ENCODE results near the gene GTF3C5.
"Not testable (repeated sequence)": the region's sequence is repeated elsewhere in the genome, so short reads cannot be mapped to it uniquely, and the experiment has no call there.

Gene GTF3C5

DNA sequence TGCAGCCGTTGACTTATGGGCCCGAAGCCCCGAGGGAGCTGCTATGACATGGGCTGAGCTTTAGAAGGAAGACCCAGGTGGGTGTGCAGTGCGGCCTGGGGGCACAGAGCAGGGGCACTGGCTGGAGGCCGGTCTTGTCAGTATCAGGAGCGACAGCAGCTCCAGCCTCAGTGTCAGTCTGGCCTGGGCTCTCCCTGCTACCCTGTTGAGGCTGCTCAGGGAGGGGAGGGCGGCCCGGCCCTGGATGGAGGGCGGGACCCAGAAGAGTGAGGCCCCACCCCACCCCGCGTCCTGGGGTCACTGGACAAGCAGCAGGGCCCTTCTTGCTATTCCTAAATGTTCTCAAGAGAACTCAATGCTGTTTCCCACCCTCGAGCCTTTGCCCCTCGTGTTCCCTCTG, 34.3 kb upstream of the GTF3C5 start:
- DNase-seq (ENCODE audit: low spot score), result no peak

DNA sequence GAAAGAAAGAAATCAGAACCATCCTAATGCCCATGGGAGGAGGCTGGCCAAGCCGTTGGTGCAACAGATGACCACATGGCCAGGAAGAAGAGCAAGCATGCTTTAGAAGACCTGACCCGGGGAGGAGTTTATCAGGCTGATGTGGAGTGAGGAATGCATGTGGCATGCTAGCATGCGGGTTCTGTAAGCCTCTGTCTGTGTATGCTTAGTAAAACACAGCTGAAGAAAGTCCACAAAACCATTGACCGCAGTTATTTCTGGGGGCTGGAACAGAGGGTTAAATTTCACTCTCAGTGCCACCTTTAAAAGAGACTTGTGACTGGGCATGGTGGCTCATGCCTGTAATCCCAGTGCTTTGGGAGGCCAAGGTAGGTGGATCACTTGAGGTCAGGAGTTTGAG, 33.2 kb upstream of the GTF3C5 start:
- no peak for DNase-seq (ENCODE audit: low spot score)

DNA sequence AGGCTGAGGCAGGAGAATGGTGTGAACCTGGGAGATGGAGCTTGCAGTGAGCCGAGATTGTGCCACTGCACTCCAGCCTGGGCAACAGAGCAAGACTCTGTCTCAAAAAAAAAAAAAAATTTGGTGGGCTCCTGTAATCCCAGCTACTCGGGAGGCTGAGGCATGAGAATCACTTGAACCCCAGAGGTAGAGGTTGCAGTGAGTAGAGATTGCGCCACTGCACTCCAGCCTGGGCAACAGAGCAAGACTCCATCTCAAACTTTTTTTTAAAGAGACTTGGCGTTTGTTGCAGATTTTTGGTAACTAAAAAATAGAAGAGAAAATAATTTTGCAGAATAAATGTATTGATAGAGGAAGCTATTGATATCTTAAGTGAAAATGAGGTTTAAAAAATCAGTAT, 32.6 kb upstream of the GTF3C5 start:
- not testable (repeated sequence) for DNase-seq (ENCODE audit: low spot score)

DNA sequence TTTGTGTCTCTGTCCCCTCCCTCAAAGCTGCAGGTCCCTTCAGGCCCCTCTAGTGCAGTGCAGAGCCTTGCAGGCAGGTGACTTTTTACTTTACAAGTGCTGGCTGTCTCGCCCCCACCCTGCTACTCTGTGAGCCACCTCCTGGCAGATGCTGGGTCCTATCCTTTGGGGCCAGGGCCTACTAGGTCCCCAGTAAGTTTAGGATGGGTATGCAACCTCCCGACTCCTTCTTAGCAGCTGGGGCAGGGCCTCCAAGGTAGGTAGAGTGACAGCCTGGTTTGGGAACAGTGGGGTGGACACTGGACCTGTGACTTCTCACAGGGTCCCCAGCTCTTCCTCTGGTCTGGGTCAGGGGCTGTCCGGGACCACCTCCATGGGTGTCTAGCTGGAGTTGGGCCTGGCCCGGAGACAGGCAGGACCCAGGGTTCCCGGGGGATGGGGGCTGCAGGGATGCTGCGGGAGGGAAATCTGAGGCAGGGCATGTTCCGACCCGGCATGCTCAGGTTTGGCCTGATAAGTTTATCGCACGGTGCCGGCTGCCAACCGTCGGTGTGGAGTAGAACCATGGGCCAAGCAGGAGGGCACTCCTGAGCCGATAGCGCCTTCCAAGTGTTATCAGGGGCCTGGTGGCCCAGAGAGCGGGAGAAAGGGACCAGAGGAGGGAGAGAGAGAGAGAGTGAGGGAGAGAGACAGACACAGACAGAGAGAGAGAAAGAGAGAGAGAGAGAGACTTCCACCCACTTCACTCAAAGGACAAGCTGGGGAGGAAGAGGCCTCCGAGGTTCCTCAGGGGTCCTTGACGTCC, 31.8 kb upstream of the GTF3C5 start:
- DNase-seq (ENCODE audit: low spot score), result no peak

DNA sequence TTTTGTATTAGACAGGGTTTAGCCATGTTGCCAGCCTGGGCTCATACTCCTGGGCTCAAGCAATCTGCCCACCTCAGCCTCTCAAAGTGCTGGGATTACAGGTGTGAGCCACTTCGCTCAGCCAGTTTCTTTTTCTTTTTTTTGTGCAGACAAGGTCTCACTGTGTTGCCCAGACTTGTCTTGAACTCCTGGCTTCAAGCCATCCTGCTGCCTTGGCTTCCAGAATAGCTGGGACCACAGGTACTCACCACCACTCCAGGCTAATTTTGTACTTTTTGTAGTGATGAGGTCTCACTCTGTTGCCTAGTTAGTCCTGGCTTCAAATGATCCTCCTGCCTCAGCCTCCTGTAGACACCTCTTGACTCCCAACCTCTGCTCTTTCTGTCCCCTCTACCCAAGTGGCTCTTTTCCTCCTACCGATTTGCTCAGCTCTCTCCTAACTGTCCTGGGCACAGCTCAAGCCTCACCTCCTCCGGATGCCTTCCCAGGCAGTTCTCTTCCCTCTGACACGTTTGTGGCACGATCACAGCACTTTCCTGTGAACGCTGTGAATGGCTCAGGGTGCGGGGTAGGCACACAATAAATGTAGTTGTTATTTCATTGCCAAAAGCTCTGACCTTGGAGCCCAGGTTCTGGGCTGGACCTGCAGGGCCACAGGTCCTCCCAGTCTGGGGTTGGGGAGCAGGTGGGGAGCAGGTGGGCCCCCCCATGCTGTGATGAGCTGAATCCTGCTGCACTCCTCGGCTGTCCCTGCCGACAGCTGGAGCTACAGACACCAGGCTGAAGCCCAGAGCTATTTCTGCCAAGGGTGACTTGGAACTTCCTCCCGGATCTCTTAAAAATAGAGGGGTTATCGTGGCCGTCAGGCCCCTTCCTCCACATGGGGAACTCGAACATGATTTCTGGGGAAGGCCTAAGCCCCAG, 28.4 kb upstream of the GTF3C5 start:
- DNase-seq (ENCODE audit: low spot score), result no peak

DNA sequence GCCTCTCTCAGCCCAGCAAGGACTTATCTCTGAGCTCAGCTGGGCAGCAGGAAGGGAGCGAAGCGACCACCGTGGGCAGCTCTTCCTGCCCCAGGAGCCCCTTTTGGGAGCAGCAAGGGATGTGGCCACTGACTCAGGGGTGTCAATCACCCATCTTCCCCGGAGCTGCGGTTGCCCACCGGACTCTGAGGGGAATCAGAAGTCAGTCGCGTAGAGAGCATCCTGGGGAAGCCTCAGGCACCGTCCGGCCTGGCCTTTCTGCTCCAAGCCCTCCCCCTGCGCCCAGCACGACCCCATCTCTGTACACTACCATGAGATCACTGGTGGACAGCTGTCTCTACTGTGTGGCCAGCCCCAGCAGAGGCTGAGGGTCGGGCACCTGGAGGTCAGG, 27.7 kb upstream of the GTF3C5 start:
- no peak for DNase-seq (ENCODE audit: low spot score)

DNA sequence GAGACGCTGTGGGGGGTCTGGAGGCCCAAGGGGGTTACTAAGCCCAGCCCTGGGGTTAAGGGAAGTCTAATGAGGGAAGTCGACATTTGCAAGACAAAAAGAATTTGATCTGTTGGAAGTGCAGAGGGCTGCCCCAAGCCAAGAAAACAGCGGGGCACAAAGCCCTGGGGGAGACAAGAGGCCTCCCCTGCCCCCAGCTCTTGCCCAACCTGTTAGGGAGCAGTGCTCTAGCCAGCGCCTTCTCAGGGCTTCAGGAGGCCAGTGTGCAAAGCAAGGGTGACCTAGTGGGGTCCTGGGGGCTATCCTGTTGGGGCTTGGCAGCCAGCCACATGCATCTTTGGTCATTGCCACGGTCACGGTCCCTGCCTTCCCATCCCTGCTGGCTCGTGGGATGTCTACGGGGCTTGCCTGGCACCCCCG, 27.1 kb upstream of the GTF3C5 start:
- DNase-seq (ENCODE audit: low spot score), result no peak

DNA sequence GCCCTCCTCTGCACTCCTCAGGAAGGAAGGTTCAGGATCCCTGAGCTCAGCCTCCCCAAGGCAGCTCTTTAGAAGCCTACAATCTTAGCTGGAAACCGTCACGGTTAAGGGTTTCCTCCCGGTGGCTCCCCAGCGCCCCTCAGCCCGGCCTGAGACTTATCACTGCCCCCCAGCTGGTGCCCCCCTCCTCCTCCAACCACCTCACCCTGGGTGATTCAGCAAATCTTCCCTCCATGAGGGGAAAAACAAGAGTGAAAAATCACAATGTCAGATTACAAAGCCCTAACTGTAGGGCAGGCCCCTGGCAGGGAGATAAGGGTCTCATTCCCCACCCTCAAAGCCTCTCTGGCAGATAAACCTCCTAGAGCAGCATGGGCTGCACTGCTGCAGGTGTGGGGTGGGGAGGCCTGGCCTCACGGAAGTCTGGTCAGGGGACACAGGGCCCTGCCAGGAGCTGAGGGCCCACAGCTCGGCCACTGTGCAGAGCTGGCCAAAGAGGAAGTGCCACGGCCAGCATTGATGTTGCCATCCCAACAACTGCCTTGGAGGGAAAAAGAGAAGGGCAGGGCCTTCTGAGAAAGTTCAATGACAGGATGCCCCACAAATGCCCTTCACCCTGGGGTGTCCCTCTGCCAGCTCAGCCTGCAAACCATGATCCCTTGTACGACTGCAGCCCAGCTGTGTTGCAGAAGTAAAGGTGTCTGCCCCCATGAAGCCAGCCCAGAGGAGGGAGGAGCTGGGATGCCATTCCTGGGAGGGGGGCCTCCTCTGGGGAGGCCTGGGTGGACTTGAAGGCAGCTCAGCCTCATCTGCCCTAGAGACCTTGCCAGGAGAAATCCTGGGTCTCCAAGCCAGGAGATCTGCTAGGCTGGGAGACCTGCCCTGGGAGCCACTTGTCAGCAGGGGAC, 26.5 kb upstream of the GTF3C5 start:
- no peak for DNase-seq (ENCODE audit: low spot score)

DNA sequence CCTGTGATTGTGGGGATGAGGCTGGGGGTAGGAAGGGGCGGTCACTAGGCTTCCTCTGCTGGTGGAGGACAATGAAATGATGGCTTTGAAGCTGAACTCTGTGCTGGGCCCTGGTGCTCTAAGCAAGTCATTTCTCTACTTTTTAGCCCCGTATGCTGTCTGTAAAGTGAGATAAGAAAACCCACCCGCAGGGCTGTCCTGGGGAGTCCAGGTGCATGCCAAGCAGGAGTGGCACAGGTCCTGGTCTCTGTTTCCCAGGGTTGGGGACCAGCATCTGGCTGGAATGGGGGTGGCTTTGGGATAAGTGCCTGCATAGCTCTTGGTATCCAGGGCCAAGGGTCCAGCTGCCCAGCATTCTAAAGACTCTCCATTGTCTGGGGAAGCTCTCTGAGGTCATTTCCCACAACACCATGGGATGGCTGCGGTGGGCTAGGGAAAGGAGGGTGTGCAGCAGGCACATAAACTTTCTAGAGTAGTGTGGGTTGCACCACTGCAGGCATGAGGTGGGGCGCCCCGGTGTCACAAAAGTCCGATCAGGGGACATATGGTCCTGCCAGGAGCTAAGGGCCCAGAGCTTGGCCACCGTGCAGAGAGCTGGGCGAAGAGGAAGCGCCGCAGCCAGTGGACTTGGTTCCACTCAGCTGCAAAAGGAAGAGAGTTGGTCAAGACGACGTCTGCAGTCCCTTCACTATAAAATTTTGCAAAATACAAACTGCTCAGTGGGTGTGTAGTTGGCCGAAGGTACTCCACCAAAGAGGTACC, 25.6 kb upstream of the GTF3C5 start:
- DNase-seq (ENCODE audit: low spot score), result no peak

DNA sequence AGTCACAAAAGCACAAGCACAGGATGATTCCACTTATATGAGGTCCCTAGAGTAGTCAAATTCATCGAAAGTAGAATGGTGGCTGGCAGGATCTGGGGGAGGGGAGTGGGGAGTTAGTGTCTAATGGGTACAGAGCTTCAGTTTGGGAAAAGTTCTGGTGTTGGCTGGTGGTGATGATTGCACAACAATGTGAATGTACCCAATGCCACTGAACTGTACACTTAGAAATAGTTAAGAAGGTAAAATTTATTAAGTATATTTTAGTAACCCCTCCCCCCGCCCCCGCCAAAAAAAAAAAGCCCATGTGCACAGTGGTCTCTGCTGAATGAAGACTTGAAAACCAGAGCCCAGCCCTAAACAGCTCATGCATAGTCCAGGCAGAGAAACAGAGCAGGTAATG, 24.8 kb upstream of the GTF3C5 start:
- DNase-seq (ENCODE audit: low spot score), result no peak

DNA sequence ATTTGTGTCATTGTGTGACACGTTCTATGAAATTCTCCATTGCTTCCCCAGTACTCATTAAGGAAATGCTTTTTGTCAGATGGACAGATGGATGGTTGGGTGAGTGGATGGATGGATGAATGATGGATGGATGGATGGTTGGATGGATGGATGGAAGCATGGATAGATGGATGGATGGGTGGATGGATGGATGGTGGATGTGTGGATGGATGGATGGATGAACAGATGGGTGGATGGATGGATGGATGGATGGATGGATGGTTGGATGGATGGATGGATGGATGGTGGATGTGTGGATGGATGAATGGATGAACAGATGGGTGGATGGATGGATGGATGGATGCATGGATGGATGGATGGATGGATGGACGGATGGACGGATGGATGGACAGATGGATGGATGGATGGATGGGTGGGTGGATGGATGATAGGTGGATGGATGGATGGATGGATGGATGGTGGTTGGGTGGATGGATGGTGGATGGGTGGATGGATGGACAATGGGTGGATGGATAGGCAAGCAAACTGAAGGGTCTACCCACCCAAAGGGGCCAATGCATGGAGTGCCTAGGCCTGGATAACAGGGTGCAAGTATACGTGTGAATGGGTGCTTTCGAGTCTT, 24.0 kb upstream of the GTF3C5 start:
- DNase-seq (ENCODE audit: low spot score), result no peak

DNA sequence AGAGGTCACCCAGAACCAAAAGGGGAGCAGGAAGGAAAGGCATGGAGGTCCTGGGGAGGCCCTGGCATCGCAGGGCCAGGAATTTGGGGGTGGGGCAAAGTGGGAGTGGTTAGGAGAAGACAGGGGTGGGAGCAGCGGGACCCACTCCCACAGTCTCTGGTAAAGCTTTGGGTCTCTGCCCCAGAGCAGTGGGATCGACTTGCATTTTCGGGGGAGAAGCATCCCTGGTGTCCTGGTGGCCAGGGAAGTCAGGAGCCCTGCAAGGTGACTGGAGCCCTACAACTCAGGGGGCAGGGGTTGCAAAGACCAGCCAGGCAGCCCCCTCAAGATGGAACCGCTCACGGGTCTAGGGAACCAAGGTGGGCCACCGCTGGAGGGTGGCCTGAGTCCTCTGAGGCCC, 22.4 kb upstream of the GTF3C5 start:
- no peak for DNase-seq (ENCODE audit: low spot score)

DNA sequence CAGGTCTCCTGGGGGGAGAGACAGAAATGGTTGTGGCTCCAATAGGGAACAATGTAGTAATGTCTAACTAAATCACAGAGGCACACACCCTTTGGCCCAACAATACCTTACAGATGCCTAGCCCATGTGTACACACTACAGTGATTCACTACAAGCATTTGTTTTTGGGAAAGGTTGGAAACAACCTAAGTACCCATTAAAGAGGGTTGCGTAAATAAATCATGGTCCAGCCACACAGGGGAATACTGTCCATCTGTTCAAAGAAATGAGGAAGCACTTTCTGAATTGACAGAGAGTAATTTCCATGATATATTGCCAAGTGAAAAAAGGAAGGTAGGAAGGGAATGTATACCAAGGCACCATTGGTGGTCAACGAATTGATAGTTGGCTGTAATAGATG, 22.0 kb upstream of the GTF3C5 start:
- no peak for DNase-seq (ENCODE audit: low spot score)

DNA sequence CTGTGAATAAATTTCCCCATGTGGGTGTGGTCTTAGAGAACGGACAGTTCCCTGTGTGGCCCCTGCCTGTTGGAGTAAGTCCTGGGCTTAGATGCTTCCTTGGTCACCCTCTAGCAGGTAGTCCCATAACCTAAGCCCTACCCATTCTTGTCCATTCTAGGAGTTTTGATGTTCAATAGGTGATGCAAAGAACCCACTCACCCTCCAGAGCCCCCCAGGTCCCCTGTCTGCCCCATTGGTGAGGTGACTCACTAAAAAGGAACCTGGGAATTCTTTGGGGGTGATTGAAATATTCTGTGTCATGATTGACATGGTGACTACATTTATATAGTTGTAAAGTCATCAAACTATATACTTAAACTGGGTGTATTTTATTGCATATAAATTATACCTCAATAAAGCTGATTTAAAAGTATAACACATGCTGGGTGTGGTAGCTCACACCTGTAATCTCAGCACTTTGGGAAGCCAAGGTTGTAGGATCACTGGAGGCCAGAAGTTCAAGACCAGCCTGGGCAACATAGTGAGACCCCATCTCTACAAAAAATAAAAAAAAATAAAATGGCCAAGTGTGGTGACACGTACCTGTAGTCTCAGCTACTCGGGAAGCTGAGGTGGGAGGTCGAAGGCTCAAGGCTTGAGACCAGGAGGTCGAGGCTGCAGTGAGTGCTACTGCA, 20.8 kb upstream of the GTF3C5 start:
- DNase-seq (ENCODE audit: low spot score), result no peak

DNA sequence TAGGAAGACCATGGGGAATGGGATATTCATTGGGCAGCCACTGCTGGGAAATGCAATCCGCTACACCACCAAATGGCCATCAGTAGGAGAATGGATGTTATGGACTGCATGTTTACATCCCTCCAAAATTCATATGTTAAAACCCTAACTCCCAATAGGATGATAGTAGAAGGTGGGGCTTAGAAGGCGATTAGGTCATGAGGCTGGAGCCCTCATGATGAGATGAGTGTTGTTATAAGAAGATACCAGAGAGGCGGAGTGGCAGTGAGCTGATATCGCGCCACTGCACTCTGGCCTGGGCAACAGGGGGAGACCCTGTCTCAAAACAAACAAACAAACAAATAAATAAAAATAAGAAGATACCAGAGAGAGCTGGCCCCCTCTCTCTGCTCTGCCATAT, 16.1 kb upstream of the GTF3C5 start:
- no peak for DNase-seq (ENCODE audit: low spot score)

DNA sequence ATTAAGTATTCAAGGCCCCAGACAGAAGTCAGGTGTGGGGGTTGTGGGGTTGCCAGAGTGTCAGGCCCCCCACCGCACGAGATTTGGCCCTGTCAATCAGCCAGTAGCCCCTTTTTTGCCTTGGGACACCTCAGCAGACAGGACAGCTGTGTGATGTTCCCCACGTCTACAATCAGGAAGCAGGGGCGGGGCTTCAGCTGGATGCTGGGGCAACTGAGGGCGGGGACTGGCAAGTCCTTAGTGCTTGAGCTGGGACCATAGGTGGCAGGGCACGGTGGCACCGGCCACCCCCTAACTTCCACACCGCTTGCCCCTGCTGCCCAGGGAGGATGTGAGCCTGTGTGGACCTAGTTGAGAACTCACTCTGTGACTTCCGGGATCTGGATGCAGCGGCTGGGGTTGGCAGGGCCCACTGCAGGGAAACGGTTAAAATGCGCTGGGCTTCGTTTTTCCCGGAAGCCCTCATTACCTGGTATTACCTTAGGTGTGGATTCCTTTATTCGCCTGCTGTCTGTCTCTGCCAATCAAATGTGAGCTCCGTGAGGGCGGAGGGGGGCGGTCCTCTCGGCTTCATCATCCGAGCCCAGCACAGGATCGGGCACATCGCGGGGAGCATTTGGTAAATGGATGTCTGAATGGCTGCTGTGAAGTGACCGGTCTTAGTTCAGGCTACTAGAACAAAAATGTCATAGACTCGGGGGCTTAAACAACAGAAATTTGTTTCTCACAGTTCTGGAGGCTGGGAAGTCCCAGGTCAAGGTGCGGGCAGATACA, 7.5 kb upstream of the GTF3C5 start:
- DNase-seq (ENCODE audit: low spot score), result no peak

DNA sequence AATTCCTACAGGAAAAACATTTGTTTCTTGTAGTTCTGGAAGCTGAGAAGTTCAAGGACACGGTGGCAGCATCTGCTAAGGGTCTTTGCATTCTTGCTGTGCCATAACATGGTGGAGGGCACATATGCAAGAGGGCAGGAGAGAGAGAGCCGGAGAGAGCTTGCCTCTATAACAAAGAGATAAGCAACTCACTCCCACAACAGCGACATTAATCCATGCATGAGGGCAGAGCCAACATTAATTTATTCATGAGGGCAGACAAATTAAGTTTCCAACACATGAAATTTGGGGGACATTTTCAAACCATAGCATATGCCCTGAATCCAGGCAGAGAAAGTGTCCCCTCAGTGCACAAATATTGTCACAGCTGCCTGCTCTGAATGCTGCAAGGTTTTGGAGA, 4.4 kb upstream of the GTF3C5 start:
- DNase-seq (ENCODE audit: low spot score), result no peak

DNA sequence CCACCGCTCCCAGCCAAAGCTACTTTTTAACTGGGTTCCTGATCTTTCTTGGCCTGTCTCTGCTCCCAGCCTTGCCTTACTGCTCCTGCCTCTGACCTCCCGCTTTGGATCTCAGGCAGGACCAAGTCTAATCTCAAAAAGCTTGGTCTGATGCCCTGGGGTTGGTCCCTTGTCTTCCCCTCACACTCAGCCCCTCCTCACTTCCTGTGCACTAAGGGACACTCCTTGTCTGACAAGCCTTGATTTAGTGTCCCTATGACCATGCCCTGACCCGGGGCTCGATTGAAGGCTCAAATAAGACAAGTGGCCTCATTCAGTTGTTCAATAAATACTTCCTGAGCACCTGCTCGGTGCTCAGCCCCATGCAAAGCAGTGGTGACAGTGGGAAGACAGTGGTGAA, 3.7 kb upstream of the GTF3C5 start:
- DNase-seq (ENCODE audit: low spot score), result no peak

DNA sequence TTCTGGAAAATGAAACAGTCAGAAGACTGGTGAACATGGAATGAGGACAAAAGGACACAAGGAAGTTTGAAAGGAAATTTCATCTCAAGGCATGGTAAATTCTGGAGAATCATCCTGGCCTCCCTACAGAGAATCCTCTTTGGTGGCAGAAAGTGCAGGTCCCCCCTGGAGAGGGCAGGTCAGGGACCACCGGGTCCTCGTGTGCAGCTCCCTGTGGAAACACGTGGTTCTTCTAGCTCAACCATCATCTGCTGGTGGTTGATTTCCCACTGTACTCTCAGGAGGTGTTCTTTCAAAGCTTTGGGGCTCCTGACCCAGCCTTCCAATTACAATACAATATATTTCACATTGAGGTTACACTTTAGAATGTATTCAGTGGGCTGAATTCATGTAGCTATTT, 2.6 kb upstream of the GTF3C5 start:
- DNase-seq (ENCODE audit: low spot score), result no peak

DNA sequence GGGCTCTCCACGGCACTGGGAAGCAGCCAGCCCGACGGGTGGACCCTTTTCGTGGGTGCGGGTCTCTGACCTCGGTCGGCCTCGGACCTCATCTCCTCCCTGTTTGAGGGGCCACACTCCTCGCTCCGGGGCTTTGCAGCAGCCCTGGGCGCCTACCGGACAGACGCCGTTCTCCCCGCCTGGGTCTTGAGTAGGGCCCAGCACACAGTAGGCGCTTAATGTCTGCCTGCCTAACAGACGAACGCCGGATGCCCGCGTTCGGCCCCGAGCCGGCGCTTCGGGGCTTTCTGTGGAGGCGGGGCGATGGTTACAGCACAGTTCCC, 842 bp upstream of the GTF3C5 start:
- DNase-seq (ENCODE audit: low spot score), result peak; percentile 16
